SK-N-SH treated with all-trans-retinoic acid at 6 μM for 48 hours (cell line): ENCODE data around the gene PIGS.

Experiments used
- ATAC-seq: fragments of 200-7000 bp; cut with Tn5 transposase; 3 replicates; pipeline ENCODE4 v1.9.1; 2020; ENCODE audit warnings: mild to moderate bottlenecking, moderate library complexity
- ARNTL ChIP-seq: fragments of 450-650 bp; formaldehyde crosslinking; IDR thresholded peaks from 2 replicates; pipeline ENCODE4 v1.5.0; 2020; ENCODE audit warnings: low read depth, mild to moderate bottlenecking, moderate library complexity, borderline replicate concordance
- BACH2 ChIP-seq: fragments of 250-450 bp; sonication (Bioruptor Pico); IDR thresholded peaks from 2 replicates; pipeline ENCODE4 v1.9.0; 2021; ENCODE audit warnings: mild to moderate bottlenecking, borderline replicate concordance
- CSDC2 ChIP-seq: fragments of 250-450 bp; sonication (Bioruptor Pico); IDR thresholded peaks from 2 replicates; pipeline ENCODE4 v1.5.0; 2020; ENCODE audit warnings: mild to moderate bottlenecking, moderate library complexity
- ESRRG ChIP-seq: fragments of 250-450 bp; sonication (Bioruptor Pico); IDR thresholded peaks from 2 replicates; pipeline ENCODE4 v1.6.1; 2021; ENCODE audit warnings: mild to moderate bottlenecking
- GLIS3 ChIP-seq: fragments of 250-450 bp; sonication (Bioruptor Pico); IDR thresholded peaks from 2 replicates; pipeline ENCODE4 v1.5.0; 2020; ENCODE audit warnings: mild to moderate bottlenecking, moderate library complexity
- ISL1 ChIP-seq: fragments of 250-450 bp; sonication (Bioruptor Pico); IDR thresholded peaks from 2 replicates; pipeline ENCODE4 v2.1.2; 2022; ENCODE audit warnings: mild to moderate bottlenecking, moderate library complexity
- OSR1 ChIP-seq: fragments of 250-450 bp; sonication (Bioruptor Pico); IDR thresholded peaks from 2 replicates; pipeline ENCODE4 v1.8.0; 2022; ENCODE audit warnings: moderate library complexity, mild to moderate bottlenecking, inconsistent platforms
- PPARA ChIP-seq: fragments of 250-450 bp; sonication (Bioruptor Pico); IDR thresholded peaks from 2 replicates; pipeline ENCODE4 v1.5.0; 2020; ENCODE audit warnings: mild to moderate bottlenecking, borderline replicate concordance
- SNAI2 ChIP-seq: fragments of 250-450 bp; sonication (Bioruptor Pico); IDR thresholded peaks from 2 replicates; pipeline ENCODE4 v1.5.0; 2020; ENCODE audit warnings: mild to moderate bottlenecking, moderate library complexity
- TCF4 ChIP-seq: fragments of 250-450 bp; sonication (Bioruptor Pico); IDR thresholded peaks from 2 replicates; pipeline ENCODE4 v1.8.0; 2021; ENCODE audit warnings: mild to moderate bottlenecking, moderate library complexity, borderline replicate concordance
- TOX ChIP-seq: fragments of 250-450 bp; sonication (Bioruptor Pico); IDR thresholded peaks from 2 replicates; pipeline ENCODE4 v1.8.0; 2021; ENCODE audit warnings: mild to moderate bottlenecking, moderate library complexity, borderline replicate concordance
- ZC3H10 ChIP-seq: fragments of 250-450 bp; sonication (Bioruptor Pico); IDR thresholded peaks from 2 replicates; pipeline ENCODE4 v1.5.1; 2021; ENCODE audit warnings: mild to moderate bottlenecking, moderate library complexity
- ZFP3 ChIP-seq: fragments of 250-450 bp; sonication (Bioruptor Pico); IDR thresholded peaks from 2 replicates; pipeline ENCODE4 v1.5.0; 2020; ENCODE audit warnings: mild to moderate bottlenecking, moderate library complexity
- ZFP30 ChIP-seq: fragments of 450-650 bp; formaldehyde crosslinking; IDR thresholded peaks from 2 replicates; pipeline ENCODE4 v1.5.0; 2022; ENCODE audit warnings: mild to moderate bottlenecking, moderate library complexity
- ZNF565 ChIP-seq: fragments of 450-650 bp; formaldehyde crosslinking; conservative IDR thresholded peaks from 2 replicates; pipeline ENCODE4 v1.5.0; 2020; ENCODE audit warnings: low read depth, mild to moderate bottlenecking, moderate library complexity
- ZNF70 ChIP-seq: fragments of 450-650 bp; formaldehyde crosslinking; IDR thresholded peaks from 2 replicates; pipeline ENCODE4 v1.5.0; 2020; ENCODE audit warnings: mild to moderate bottlenecking, moderate library complexity
- ZNF8 ChIP-seq: fragments of 450-650 bp; formaldehyde crosslinking; IDR thresholded peaks from 2 replicates; pipeline ENCODE4 v1.5.0; 2020; ENCODE audit warnings: mild to moderate bottlenecking, moderate library complexity
- TF ChIP-seq, protein P1 (sequence below): fragments of 250-450 bp; sonication (Bioruptor Pico); IDR thresholded peaks from 2 replicates; pipeline ENCODE4 v1.8.0; 2021; ENCODE audit warnings: low read depth, mild to moderate bottlenecking, moderate library complexity, borderline replicate concordance
- TF ChIP-seq, protein P2 (sequence below): fragments of 250-450 bp; sonication (Bioruptor Pico); IDR thresholded peaks from 2 replicates; pipeline ENCODE4 v1.8.0; 2020; ENCODE audit warnings: mild to moderate bottlenecking, moderate library complexity, borderline replicate concordance
- TF ChIP-seq, protein P3 (sequence below): fragments of 250-450 bp; sonication (Bioruptor Pico); IDR thresholded peaks from 2 replicates; pipeline ENCODE4 v1.5.1; 2021; ENCODE audit warnings: mild to moderate bottlenecking, moderate library complexity
- TF ChIP-seq, protein P4 (sequence below): fragments of 250-450 bp; sonication (Bioruptor Pico); IDR thresholded peaks from 2 replicates; pipeline ENCODE4 v1.5.1; 2020; ENCODE audit warnings: low read depth, mild to moderate bottlenecking, moderate library complexity

The PIGS gene

DNA sequence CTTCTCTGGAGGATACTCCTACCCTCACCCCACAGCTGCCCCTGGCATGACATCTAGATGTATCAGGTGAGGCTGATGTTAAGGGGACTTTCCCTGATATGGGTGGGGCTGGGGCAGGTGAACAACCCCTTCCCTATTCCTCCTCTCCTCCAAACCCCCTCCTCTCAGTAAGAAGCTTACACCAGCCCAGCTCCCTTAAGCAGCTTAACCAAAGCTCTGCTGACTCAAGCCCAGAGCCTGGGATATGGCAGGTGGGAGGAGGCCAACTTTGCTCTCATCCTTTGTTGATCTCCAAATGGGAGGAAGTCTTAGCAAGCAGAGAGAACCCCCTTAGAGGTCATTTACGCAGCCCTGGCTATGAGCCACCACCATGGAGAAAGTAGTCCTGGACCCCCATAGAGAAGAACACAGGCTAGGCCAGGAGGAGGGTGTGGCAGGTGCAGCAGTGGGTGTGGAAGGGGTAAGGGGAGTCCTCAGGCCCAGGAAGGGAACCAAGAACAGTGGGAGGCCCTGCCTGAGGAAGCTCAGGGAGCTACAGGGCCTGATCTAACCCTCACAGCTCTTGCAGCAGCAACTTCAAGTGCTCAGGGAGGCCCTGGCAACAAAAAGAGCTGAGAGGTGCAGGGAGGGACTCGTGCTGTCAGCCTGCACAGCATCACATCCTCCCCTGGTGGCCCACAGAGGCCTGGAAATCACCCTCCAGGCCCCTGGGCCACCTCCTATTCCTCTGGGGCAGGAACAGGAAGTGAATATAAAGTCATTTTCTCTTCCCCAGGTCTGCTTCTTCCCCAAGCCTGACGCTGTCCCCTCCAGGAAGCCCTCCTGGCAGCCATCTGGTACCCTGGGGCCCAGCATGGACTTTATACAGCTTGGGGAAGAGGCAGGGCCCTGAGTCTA lies 21.8 kb downstream of the PIGS start:
- TF ChIP-seq ESRRG (no peak), ZFP30 (CRISPR knock-in tag) (no peak), GLIS3 (CRISPR knock-in tag) (no peak), CSDC2 (CRISPR knock-in tag) (no peak), TOX (CRISPR knock-in tag) (no peak), ZC3H10 (CRISPR knock-in tag) (no peak)
- TF ChIP-seq, protein P1, sequence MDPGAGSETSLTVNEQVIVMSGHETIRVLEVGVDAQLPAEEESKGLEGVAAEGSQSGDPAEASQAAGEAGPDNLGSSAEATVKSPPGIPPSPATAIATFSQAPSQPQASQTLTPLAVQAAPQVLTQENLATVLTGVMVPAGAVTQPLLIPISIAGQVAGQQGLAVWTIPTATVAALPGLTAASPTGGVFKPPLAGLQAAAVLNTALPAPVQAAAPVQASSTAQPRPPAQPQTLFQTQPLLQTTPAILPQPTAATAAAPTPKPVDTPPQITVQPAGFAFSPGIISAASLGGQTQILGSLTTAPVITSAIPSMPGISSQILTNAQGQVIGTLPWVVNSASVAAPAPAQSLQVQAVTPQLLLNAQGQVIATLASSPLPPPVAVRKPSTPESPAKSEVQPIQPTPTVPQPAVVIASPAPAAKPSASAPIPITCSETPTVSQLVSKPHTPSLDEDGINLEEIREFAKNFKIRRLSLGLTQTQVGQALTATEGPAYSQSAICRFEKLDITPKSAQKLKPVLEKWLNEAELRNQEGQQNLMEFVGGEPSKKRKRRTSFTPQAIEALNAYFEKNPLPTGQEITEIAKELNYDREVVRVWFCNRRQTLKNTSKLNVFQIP (CRISPR knock-in tag) = no peak
- no peak for ATAC-seq

DNA sequence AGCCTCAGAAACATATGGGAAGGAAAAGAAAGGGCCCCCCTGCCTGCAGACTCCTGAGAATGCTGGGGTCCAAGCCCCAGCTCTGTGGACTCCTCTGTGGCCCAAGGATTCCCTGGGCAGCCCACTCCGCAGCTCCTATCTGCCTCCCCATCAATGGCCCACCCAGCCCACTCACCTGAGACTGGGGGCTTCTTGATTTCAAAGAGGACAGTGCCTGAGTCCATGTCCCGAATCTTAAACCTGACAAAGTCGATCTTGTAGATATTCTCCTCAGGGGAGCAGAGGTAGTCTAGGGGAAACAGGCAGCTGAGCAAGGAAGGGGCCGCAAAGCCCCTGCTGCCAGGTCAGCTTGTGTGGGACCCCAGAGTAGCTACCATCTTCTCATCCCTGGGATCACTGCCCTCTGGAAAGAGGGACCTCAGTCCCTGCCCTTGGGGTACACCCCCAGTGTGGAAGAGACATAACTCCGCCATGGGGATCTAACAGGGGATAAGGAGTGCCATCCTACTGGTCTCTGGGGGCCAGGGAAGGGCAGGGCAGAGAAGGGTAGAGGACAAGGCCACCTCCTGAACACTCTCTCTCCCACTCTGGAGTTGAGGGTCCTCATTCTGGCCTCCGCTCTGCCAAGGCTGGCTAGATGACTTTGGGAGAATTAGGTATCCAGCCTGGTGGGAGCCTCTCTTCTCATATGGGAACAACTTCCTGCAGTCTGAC lies 22.8 kb downstream of the PIGS start:
- TF ChIP-seq ZFP30 (CRISPR knock-in tag) = no peak
- TF ChIP-seq, protein P2, sequence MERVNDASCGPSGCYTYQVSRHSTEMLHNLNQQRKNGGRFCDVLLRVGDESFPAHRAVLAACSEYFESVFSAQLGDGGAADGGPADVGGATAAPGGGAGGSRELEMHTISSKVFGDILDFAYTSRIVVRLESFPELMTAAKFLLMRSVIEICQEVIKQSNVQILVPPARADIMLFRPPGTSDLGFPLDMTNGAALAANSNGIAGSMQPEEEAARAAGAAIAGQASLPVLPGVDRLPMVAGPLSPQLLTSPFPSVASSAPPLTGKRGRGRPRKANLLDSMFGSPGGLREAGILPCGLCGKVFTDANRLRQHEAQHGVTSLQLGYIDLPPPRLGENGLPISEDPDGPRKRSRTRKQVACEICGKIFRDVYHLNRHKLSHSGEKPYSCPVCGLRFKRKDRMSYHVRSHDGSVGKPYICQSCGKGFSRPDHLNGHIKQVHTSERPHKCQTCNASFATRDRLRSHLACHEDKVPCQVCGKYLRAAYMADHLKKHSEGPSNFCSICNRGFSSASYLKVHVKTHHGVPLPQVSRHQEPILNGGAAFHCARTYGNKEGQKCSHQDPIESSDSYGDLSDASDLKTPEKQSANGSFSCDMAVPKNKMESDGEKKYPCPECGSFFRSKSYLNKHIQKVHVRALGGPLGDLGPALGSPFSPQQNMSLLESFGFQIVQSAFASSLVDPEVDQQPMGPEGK = no peak
- TF ChIP-seq, all 23 proteins: peak for 0
- no peak for ATAC-seq

DNA sequence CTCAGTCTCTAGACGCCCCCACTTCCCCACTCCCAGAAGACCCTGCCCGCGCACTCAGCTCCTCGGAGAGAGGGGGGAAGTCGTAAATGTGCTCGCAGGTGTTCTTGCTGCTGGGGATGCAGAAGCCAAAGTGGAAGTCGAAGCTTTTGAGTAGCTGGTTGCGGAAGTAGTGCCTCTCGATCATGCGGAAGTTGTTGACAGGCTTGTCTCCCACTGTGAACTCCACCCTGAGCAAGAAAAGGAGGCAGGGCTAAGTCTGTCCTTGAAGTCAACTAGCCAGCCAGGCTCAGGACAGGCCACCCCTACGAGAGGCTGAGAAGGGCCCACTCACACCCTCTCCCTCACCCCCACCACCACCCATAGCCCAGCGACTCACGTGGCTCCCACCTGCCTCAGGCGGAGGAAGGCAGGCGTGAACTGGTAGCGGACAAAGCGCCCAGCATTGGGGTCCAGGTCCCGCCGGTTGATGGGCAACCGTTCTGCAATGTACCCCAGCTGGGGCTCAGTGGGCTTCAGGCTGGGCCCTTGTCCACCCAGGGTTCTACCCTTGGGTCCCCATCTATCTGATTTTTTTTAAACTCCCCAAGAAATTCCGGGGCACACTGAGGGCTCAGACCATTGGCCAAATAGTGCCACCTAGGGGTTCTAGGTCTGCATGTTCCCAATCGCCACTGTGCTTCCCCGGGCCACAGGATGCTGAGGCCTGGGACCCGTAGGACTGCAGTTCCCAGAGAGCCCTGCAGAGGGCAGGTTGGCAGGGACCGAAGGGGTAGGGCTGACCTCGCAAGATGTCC lies 23.5 kb downstream of the PIGS start:
- peak; percentile 78 for ATAC-seq

More for the DNA sequence above, 23.5 kb downstream of the PIGS start:
- TF ChIP-seq ZNF565 = no peak
- TF ChIP-seq BACH2 (CRISPR knock-in tag) = no peak
- no peak for TF ChIP-seq SNAI2
- no peak for TF ChIP-seq TCF4 (CRISPR knock-in tag)
- no peak for TF ChIP-seq CSDC2 (CRISPR knock-in tag)
- no peak for TF ChIP-seq ESRRG
- no peak for TF ChIP-seq ZNF70
- TF ChIP-seq, protein P1 (CRISPR knock-in tag) = no peak
- TF ChIP-seq GLIS3 (CRISPR knock-in tag) = no peak
- no peak for TF ChIP-seq ZFP3 (CRISPR knock-in tag)
- TF ChIP-seq, protein P2 = no peak
- no peak for TF ChIP-seq ZC3H10 (CRISPR knock-in tag)
- TF ChIP-seq ISL1 (CRISPR knock-in tag) = no peak
- no peak for TF ChIP-seq ZNF8 (CRISPR knock-in tag)
- TF ChIP-seq, protein P3, sequence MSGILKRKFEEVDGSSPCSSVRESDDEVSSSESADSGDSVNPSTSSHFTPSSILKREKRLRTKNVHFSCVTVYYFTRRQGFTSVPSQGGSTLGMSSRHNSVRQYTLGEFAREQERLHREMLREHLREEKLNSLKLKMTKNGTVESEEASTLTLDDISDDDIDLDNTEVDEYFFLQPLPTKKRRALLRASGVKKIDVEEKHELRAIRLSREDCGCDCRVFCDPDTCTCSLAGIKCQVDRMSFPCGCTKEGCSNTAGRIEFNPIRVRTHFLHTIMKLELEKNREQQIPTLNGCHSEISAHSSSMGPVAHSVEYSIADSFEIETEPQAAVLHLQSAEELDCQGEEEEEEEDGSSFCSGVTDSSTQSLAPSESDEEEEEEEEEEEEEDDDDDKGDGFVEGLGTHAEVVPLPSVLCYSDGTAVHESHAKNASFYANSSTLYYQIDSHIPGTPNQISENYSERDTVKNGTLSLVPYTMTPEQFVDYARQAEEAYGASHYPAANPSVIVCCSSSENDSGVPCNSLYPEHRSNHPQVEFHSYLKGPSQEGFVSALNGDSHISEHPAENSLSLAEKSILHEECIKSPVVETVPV (CRISPR knock-in tag) = no peak
- no peak for TF ChIP-seq ARNTL (CRISPR knock-in tag)
- TF ChIP-seq, protein P4, sequence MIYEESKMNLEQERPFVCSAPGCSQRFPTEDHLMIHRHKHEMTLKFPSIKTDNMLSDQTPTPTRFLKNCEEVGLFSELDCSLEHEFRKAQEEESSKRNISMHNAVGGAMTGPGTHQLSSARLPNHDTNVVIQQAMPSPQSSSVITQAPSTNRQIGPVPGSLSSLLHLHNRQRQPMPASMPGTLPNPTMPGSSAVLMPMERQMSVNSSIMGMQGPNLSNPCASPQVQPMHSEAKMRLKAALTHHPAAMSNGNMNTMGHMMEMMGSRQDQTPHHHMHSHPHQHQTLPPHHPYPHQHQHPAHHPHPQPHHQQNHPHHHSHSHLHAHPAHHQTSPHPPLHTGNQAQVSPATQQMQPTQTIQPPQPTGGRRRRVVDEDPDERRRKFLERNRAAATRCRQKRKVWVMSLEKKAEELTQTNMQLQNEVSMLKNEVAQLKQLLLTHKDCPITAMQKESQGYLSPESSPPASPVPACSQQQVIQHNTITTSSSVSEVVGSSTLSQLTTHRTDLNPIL = no peak
- no peak for TF ChIP-seq OSR1 (CRISPR knock-in tag)
- no peak for TF ChIP-seq PPARA (CRISPR knock-in tag)
